Prostate gland (tissue), 2 donors: ENCODE results near the gene BCL2A1.

Experiments
- POLR2A ChIP-seq: fragments of 450-650 bp; IDR thresholded peaks from one replicate; pipeline ENCODE4 v1.6.1; 2016; ENCODE audit warnings: antibody characterized with exemption, mild to moderate bottlenecking
- TF ChIP-seq, protein P1 (sequence below), 4 experiments: fragments of 200-600 bp in 2 of 4; fragments of 450-650 bp in 2 of 4; sonication (generic) in 2 of 4; IDR thresholded peaks; 1 replicate in 3 of 4; 2 replicates in 1 of 4; pipeline ENCODE4 v1.5.1; 2016 to 2019; ENCODE audit warnings: antibody characterized with exemption in 4 of 4, mild to moderate bottlenecking in 2 of 4, moderate library complexity in 2 of 4

DNA sequence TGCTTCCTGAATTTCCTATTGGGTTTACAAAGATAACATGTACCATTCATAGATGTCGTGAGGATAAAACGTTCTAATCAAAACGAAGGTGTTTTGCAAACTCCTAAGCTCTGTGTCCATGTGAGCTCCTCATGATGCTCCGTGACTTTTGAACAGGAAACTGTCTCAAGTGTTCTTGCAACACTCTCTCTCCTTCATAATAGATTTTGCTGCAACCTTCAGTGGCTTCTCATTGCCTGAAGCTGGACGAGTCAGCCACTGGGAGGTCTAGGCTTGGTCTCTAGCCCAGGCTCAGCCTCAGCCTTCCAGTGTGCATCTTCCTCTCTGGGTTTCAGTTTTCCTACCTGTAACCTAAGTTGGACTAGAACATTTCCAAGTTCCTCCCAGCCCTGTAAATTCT, 18.7 kb upstream of the BCL2A1 start:
- TF ChIP-seq, protein P1, sequence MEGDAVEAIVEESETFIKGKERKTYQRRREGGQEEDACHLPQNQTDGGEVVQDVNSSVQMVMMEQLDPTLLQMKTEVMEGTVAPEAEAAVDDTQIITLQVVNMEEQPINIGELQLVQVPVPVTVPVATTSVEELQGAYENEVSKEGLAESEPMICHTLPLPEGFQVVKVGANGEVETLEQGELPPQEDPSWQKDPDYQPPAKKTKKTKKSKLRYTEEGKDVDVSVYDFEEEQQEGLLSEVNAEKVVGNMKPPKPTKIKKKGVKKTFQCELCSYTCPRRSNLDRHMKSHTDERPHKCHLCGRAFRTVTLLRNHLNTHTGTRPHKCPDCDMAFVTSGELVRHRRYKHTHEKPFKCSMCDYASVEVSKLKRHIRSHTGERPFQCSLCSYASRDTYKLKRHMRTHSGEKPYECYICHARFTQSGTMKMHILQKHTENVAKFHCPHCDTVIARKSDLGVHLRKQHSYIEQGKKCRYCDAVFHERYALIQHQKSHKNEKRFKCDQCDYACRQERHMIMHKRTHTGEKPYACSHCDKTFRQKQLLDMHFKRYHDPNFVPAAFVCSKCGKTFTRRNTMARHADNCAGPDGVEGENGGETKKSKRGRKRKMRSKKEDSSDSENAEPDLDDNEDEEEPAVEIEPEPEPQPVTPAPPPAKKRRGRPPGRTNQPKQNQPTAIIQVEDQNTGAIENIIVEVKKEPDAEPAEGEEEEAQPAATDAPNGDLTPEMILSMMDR (IDR thresholded peaks at IDR 0.05) = no peak
- no peak for TF ChIP-seq POLR2A
